ENCODE data around the gene MAP4K1.

- TF ChIP-seq, protein P1, sequence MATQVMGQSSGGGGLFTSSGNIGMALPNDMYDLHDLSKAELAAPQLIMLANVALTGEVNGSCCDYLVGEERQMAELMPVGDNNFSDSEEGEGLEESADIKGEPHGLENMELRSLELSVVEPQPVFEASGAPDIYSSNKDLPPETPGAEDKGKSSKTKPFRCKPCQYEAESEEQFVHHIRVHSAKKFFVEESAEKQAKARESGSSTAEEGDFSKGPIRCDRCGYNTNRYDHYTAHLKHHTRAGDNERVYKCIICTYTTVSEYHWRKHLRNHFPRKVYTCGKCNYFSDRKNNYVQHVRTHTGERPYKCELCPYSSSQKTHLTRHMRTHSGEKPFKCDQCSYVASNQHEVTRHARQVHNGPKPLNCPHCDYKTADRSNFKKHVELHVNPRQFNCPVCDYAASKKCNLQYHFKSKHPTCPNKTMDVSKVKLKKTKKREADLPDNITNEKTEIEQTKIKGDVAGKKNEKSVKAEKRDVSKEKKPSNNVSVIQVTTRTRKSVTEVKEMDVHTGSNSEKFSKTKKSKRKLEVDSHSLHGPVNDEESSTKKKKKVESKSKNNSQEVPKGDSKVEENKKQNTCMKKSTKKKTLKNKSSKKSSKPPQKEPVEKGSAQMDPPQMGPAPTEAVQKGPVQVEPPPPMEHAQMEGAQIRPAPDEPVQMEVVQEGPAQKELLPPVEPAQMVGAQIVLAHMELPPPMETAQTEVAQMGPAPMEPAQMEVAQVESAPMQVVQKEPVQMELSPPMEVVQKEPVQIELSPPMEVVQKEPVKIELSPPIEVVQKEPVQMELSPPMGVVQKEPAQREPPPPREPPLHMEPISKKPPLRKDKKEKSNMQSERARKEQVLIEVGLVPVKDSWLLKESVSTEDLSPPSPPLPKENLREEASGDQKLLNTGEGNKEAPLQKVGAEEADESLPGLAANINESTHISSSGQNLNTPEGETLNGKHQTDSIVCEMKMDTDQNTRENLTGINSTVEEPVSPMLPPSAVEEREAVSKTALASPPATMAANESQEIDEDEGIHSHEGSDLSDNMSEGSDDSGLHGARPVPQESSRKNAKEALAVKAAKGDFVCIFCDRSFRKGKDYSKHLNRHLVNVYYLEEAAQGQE (IDR thresholded peaks at IDR 0.05; ENCODE audit: insufficient read depth in 1 of 2, low read depth in 2 of 2, low read length in 2 of 2): no peak
- no peak for TF ChIP-seq SIN3A (IDR thresholded peaks at IDR 0.05; ENCODE audit: borderline replicate concordance, insufficient read depth, low read length)
Observed at GRCh38 chr19:38644719-38645118, 27.0 kb upstream of the MAP4K1 start.

All from PFSK-1 (cell line).